HG02678 (cell line): Measurements from ENCODE around the gene ADAMTS4.

Source experiments
- ATAC-seq: cut with Tn5 transposase; IDR thresholded peaks from one replicate; pipeline ENCODE4 v1.9.1; 2021; ENCODE audit warnings: mild to moderate bottlenecking, moderate library complexity; ENCODE audit not compliant: unreplicated experiment

The ADAMTS4 gene

DNA sequence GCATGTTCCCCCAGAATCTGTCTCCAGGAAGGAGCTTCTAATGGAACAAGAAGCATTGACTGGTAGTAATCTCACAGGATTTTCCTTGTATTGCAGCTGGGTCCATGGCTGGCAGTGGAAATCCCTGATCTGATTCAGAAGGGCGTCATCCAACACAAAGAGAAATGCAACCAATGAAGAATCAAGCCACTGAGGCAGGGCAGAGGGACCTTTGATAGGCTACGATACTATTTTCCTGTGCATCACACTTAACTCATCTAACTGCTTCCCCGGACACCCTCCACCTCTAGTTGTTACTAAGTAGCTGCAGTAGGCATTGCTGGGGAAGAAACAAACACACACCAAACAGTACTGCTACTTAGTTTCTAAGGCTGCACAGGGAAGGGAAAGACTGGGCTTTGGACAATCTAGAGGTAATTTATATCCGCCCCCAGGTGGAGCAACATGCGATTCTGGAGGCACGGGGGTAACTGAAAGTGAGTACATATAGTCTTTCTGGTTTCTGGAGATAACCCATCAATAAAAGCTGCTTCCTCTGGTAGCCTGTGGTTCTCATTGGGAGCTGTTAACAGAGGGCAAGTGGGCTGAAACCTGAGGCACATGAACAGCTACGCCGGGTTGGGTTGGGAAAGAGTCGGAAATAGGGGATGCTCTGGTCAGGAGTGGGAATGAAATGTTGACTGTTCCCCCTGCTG lies 40.4 kb downstream of the ADAMTS4 start:
- ATAC-seq: no peak

DNA sequence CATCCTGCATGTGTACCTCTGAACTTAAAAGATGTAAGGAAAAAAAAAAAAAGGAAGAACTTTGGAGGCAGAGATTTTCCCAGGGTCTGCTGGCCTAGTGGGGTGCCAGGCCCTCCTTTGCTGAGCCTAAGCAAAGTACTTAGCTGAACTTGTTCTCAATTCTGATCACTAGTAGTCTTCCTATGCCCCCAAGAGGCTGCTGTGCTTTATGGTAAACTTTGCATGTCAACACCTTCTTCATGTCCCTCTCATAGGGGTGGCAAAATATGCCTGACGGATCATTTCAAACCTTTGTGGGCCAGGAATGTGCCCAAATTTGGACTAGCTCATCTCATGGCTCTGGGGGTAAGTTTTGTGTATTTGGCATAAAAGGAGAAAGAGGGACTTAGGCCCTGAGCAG lies 41.0 kb downstream of the ADAMTS4 start:
- no peak for ATAC-seq

DNA sequence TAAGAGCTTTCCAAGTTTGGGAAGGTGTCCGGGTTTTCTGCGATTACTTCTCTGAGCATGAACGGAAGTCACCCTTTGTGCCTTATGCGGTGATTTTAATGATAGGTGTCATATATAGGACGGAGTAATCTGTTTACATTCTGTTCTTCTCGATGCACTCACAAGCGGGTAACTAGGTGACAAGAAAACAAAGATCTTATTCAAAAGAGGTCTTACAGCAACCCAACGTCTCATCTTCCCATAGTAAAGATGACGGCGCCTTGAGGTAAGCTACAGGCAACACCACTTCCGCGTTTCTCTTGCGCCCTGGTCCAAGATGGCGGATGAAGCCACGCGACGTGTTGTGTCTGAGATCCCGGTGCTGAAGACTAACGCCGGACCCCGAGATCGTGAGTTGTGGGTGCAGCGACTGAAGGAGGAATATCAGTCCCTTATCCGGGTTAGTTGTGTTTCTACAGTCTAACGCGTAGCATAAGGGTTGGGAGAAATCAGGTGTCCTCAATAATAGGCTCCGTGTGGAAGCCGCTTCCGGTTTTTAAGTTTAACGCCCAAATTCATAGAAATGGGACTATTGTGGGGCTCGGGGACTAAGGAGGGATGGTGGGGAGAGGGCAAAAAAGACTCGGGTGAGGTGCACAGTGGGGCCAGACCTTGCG lies 45.0 kb downstream of the ADAMTS4 start, which contains the start of gene UFC1:
TSS of gene UFC1 (plus strand) at position 297 of the 656 bp plus-strand sequence. CDS start at position 317, 20 bp downstream.
- peak; percentile 93 for ATAC-seq

DNA sequence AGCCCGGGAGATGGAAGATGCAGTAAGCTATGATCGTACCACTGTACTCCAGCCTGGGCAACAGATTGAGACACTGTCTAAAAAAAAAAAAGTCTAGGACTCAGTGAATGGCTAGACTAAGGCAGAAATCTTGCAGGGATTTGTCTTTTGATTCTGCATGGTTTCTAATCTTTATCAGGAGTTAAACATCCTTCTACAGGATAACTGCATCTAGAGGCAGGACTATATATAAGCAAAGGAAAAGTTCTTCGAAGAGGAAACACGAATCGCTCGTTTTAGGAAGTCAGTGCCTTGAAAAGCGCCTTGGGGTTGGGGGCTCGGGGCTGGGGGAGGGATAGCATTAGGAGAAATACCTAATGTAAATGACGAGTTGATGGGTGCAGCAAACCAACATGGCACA lies 45.7 kb downstream of the ADAMTS4 start:
- no peak for ATAC-seq

DNA sequence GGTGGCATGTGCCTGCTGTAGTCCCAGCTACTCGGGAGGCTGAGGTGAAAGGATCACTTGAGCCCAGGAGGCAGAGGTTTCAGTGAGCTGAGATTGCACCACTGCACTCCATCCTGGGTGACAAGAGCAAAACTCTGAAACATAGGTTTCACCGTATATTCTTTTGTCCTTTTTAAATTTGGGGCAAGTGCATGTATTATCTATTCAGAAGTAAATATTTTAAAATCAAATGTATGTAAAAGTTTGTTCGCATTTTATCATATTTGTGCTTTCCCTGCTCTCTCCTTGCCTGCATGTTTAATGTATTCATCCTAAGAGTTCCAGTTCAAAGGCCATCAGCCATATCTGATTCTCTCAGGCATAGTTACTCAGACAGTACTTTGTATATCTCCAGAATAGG lies 53.0 kb downstream of the ADAMTS4 start:
- ATAC-seq: no peak

DNA sequence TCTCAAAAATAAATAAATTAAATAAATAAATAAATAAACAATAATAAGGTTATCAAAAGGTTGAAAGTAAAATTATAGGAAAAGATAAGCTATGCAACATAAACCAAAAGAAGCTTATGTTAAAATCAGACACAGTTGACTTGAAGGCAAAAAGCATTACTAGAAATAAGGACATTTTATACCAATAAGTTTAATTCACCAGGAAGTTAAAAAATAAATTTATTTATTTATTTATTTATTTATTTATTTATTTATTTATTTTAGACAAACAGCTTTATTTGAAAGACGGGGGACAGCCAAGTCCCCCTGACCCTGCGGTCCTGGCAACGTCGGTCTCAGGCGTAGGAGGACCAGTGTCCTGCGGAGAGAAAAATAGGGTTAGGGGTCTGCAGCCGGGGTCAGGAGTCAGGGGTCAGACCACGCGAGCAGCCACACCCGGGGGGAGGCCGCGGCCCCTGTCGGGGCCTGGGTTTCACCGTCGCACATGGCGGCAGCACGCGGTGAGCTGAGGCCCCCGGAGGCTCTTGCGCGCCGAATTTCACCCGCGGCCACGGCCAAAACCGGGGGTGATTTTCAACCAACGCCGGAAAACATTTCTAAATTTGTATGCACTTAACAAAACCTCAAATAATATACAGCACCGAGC lies 58.0 kb downstream of the ADAMTS4 start:
- ATAC-seq: no peak

DNA sequence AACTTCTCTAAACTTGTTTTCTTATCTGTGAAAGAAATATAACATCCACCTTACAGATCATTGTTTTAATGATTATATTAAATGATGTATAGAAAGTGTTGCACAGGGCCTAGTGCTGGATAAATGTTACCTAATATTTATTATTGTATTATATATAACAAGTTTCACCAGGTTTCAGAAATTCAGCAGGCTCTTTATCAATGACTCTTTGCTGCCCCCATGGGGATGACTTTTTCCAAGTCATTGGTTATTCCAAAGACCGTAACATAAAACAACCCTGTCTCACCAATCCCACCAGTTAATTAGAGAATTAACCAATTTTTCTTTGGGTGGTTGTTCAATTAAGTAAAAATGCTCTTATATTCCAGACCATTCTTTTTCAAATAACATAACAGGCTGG lies 59.1 kb downstream of the ADAMTS4 start:
- ATAC-seq: no peak

DNA sequence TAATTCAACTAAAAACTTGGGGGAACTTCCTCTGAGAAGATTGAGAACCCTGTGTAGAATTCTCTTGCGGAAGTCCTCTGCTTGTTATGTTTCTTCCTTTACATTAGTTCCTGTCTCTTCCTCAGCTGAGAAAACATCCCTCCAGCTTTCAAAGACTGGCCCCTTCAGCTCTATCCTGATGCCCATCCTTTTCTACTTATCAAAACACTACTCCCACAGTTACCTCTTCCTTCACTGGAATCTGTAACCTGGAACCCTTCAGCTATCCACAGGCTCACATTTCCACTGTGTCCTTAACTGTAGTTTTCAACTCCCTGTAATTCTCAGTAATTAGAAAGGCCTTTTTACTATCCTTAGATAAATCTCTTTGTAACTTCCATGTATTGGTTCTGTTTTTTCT lies 60.4 kb downstream of the ADAMTS4 start:
- ATAC-seq: no peak

DNA sequence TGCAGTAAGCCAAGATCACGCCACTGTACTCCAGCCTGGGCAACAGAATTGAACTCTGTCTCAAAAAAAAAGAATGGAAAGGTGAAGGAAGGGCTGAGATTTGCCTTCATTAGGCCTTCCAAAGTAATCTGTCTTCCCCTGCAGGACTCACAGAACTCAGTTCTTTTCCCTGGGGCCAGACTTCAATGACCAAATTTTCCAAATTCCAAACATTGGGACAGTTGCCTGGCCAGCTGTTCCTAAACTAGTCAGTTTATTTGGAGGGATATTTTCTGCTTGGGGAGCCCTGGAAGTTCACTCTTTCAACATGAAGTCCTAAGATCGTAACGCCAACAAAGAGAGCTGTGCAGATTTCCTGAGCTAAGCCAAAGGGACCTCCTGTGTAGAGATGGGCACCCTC lies 61.0 kb downstream of the ADAMTS4 start:
- no peak for ATAC-seq
